SK-N-SH (cell line): Measurements from ENCODE around the gene LFNG. TPM values are rescaled to one million over a fixed set of nuclear protein-coding genes. Genes with fewer than 3 reads are reported as not detected.

ENCODE experiments used
- CTCF ChIA-PET: fragments of 300-600, 350-600 bp; formaldehyde crosslinking; extraction: SDS; loops from one replicate; lab custom pipeline; 2021; lab: Yijun Ruan, JAX
- POLR2A ChIA-PET: fragments of 350-600 bp; sonication (Branson Sonifier 250); formaldehyde crosslinking; extraction: SDS; loops from one replicate; lab custom pipeline; 2020; ENCODE audit warnings: antibody characterized with exemption, inconsistent platforms; lab: Yijun Ruan, JAX
- DNase-seq: peaks from one replicate; pipeline ENCODE4 v3.0.0; 2012
- H2AFZ ChIP-seq: fragments of 200-600 bp; sonication (generic); 2 replicates; pipeline ENCODE4 v1.8.1; 2016; ENCODE audit warnings: antibody characterized with exemption, mild to moderate bottlenecking, low read depth
- H3F3A ChIP-seq: fragments of 200-600 bp; sonication (generic); replicated peaks from 2 replicates; pipeline ENCODE3; 2016; ENCODE audit warnings: antibody characterized with exemption, mild to moderate bottlenecking; ENCODE audit not compliant: insufficient read depth
- H3K27ac ChIP-seq, 2 experiments: fragments of 200-500 bp in 1 of 2; fragments of 200-600 bp in 1 of 2; sonication (Bioruptor generic) in 1 of 2; sonication (generic), shearing (Covaris generic) in 1 of 2; 2 replicates each; pipeline versions ENCODE4 v1.5.1 to v1.6.1; 2014 to 2016; ENCODE audit warnings: low read depth in 2 of 2, inconsistent platforms in 1 of 2, low read length in 1 of 2, mild to moderate bottlenecking in 1 of 2, mixed read lengths in 1 of 2
- H3K27me3 ChIP-seq: fragments of 200-600 bp; sonication (generic), shearing (Covaris generic); 2 replicates; pipeline ENCODE4 v1.6.1; 2016; ENCODE audit warnings: mixed run types; ENCODE audit not compliant: insufficient read depth
- H3K36me3 ChIP-seq, 2 experiments: fragments of 200-500 bp in 1 of 2; fragments of 200-600 bp in 1 of 2; sonication (Bioruptor generic) in 1 of 2; sonication (generic) in 1 of 2; replicated peaks in 1 of 2; 2 replicates each; pipeline versions ENCODE3 to v1.5.1; 2014 to 2016; ENCODE audit warnings: low read length in 1 of 2, mild to moderate bottlenecking in 1 of 2; ENCODE audit not compliant: insufficient read depth in 2 of 2, control insufficient read depth in 1 of 2
- H3K4me1 ChIP-seq, 2 experiments: fragments of 200-500 bp in 1 of 2; fragments of 200-600 bp in 1 of 2; sonication (Bioruptor generic) in 1 of 2; sonication (generic), shearing (Covaris generic) in 1 of 2; 2 replicates each; pipeline versions ENCODE4 v1.5.1 to v1.6.1; 2014 to 2016; ENCODE audit warnings: low read depth in 1 of 2, low read length in 1 of 2, mixed run types in 1 of 2; ENCODE audit not compliant: insufficient read depth in 2 of 2, control insufficient read depth in 1 of 2
- H3K4me2 ChIP-seq: fragments of 200-600 bp; sonication (generic), shearing (Covaris generic); 2 replicates; pipeline ENCODE4 v1.6.1; 2017; ENCODE audit warnings: mixed run types
- H3K4me3 ChIP-seq, 2 experiments: fragments of 200-500 bp in 1 of 2; fragments of 200-600 bp in 1 of 2; sonication (Bioruptor generic) in 1 of 2; sonication (generic), shearing (Covaris generic) in 1 of 2; 2 replicates each; pipeline versions ENCODE4 v1.5.1 to v1.8.1; 2014 to 2016; ENCODE audit warnings: low read depth in 2 of 2, inconsistent platforms in 1 of 2, low read length in 1 of 2, mild to moderate bottlenecking in 1 of 2, mixed read lengths in 1 of 2, moderate library complexity in 1 of 2
- H3K79me2 ChIP-seq: fragments of 200-600 bp; sonication (generic); 2 replicates; pipeline ENCODE4 v1.8.1; 2017; ENCODE audit warnings: mild to moderate bottlenecking; ENCODE audit not compliant: insufficient read depth
- H3K9ac ChIP-seq: fragments of 200-600 bp; sonication (generic); 2 replicates; pipeline ENCODE4 v1.6.1; 2017; ENCODE audit warnings: mixed run types
- H3K9me2 ChIP-seq: fragments of 200-600 bp; sonication (generic); 2 replicates; pipeline ENCODE4 v1.6.1; 2017; ENCODE audit warnings: mixed run types
- H3K9me3 ChIP-seq: fragments of 200-600 bp; sonication (generic); 2 replicates; pipeline ENCODE4 v1.6.1; 2017; ENCODE audit warnings: mixed run types, mild to moderate bottlenecking, moderate library complexity
- H4K20me1 ChIP-seq: fragments of 200-600 bp; sonication (generic); 2 replicates; pipeline ENCODE4 v1.6.1; 2017; ENCODE audit warnings: mild to moderate bottlenecking, mixed run types; ENCODE audit not compliant: insufficient read depth
- FOXM1 ChIP-seq: IDR thresholded peaks from 2 replicates; pipeline ENCODE4 v1.4.0; 2012; ENCODE audit warnings: low read depth, mild to moderate bottlenecking
- GATA2 ChIP-seq: sonication (generic); formaldehyde crosslinking; IDR thresholded peaks from 2 replicates; pipeline ENCODE4 v1.5.0; 2020; ENCODE audit warnings: mild to moderate bottlenecking, missing genetic modification reagents
- NRF1 ChIP-seq: IDR thresholded peaks from 2 replicates; pipeline ENCODE4 v1.6.1; 2012; ENCODE audit warnings: low read depth, mild to moderate bottlenecking, low read length
- POLR2AphosphoS5 ChIP-seq: IDR thresholded peaks from 2 replicates; pipeline ENCODE4 v1.6.1; 2012; ENCODE audit warnings: low read depth, low read length
- RAD21 ChIP-seq: IDR thresholded peaks from 2 replicates; pipeline ENCODE4 v1.6.1; 2012; ENCODE audit warnings: mild to moderate bottlenecking, low read length
- RCOR1 ChIP-seq: fragments of 150-350 bp; IDR thresholded peaks from 2 replicates; pipeline ENCODE4 v1.6.1; 2017; ENCODE audit warnings: antibody characterized with exemption, low read length
- RFX5 ChIP-seq: IDR thresholded peaks from 2 replicates; pipeline ENCODE4 v1.6.1; 2012; ENCODE audit warnings: mild to moderate bottlenecking, improper control_type of control experiment, low read length
- RXRA ChIP-seq: IDR thresholded peaks from 2 replicates; pipeline ENCODE4 v1.4.0; 2012; ENCODE audit warnings: low read depth, mild to moderate bottlenecking, borderline replicate concordance
- SIN3A ChIP-seq: IDR thresholded peaks from 2 replicates; pipeline ENCODE4 v1.6.1; 2012; ENCODE audit warnings: low read depth, mild to moderate bottlenecking, low read length, moderate library complexity, borderline replicate concordance
- SMC3 ChIP-seq: IDR thresholded peaks from 2 replicates; pipeline ENCODE4 v1.6.1; 2012; ENCODE audit warnings: low read depth, low read length, improper control_type of control experiment
- YY1 ChIP-seq: IDR thresholded peaks from 2 replicates; pipeline ENCODE4 v1.4.0; 2012; ENCODE audit warnings: low read depth, mild to moderate bottlenecking
- whole genome bisulfite sequencing: methylation state at CpG from one replicate; pipeline ENCODE4 v1.1.6; 2017; ENCODE audit warnings: low lambda C conversion rate; 5-methylcytosine and 5-hydroxymethylcytosine counted together
- polyA plus RNA-seq, 3 experiments: library from polyadenylated mRNA; depleted of rRNA; stranded (reverse); fragments of >200 nt; gene quantifications; 2 replicates each; pipeline ENCODE4 v1.2.3, GENCODE V29; 2012
- TF ChIP-seq, protein P1 (sequence below): IDR thresholded peaks from 2 replicates; pipeline ENCODE4 v1.4.0; 2012; ENCODE audit warnings: low read depth
- TF ChIP-seq, protein P2 (sequence below): IDR thresholded peaks from 2 replicates; pipeline ENCODE4 v1.6.1; 2012; ENCODE audit warnings: mild to moderate bottlenecking, low read depth, low read length, moderate library complexity
- TF ChIP-seq, protein P3 (sequence below): IDR thresholded peaks from 2 replicates; pipeline ENCODE4; 2012
- TF ChIP-seq, protein P4 (sequence below): fragments of 150-350 bp; IDR thresholded peaks from 2 replicates; pipeline ENCODE4 v1.6.1; 2016; ENCODE audit warnings: mild to moderate bottlenecking, low read depth, low read length
- TF ChIP-seq, protein P5 (sequence below): IDR thresholded peaks from 2 replicates; pipeline ENCODE4 v1.4.0; 2012; ENCODE audit warnings: low read depth, borderline replicate concordance
- TF ChIP-seq, protein P6 (sequence below): fragments of 150-350 bp; IDR thresholded peaks from 2 replicates; pipeline ENCODE4 v1.6.1; 2017; ENCODE audit warnings: antibody characterized with exemption, low read length, low read depth, borderline replicate concordance

LFNG gene
- polyA plus RNA-seq, 1 of the 3 experiments (the other 2 are of a cell fraction): 9.4 TPM

DNA sequence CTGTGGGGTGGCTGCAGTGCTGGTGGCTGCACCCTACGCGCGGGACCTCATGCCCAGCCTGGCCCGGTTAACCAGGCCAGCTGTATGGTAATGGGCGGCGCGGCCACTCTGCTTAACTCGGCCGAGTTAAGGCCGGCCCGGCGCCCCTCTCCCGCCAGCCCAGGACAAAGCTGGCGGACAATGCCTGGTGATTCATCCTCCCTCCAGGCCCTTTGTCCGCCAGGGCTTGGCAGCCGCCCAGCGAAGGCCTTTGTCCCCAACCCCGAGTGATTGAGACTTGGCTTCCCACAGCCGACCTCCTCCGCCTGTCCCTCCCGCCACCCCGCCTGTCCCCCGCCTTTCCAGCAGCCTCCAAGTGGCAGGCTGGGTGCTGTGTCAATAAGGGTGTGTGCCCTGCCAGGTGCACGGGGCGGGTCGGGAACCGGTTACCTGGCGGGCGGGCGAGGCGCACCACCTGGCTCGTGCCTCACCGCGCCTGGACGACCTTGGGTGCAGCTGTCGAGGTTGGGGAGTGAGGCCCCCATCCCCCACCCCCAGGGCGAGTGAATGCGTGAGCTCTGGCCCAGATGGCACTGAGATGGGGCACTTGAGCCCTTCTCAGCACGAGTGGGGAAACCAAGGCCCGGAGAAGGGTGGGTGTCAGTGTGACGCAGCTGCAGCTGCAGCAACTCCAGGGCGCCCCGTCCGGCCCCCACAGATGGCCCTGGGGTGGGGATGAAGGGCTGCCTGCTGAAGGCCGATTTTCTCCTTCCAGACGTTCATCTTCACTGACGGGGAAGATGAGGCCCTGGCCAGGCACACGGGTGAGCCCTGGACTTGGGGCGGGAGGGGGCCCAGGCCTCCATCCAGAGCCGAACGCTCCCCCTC is 4.6 kb downstream of the LFNG start (continued):
- TF ChIP-seq RCOR1 (0 out of 2 replicates have a peak, but pooled peaks have one; percentile 15), SIN3A (no peak), NRF1 (no peak), YY1 (no peak), RXRA (no peak; the same call in 1 of the 2 replicates), GATA2 (CRISPR knock-in tag) (no peak), RAD21 (peak; percentile 10; the same call in 1 of the 2 replicates)
- TF ChIP-seq, protein P1, sequence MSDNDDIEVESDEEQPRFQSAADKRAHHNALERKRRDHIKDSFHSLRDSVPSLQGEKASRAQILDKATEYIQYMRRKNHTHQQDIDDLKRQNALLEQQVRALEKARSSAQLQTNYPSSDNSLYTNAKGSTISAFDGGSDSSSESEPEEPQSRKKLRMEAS: peak; percentile 55; the same call in 1 of the 2 replicates
- TF ChIP-seq, protein P2, sequence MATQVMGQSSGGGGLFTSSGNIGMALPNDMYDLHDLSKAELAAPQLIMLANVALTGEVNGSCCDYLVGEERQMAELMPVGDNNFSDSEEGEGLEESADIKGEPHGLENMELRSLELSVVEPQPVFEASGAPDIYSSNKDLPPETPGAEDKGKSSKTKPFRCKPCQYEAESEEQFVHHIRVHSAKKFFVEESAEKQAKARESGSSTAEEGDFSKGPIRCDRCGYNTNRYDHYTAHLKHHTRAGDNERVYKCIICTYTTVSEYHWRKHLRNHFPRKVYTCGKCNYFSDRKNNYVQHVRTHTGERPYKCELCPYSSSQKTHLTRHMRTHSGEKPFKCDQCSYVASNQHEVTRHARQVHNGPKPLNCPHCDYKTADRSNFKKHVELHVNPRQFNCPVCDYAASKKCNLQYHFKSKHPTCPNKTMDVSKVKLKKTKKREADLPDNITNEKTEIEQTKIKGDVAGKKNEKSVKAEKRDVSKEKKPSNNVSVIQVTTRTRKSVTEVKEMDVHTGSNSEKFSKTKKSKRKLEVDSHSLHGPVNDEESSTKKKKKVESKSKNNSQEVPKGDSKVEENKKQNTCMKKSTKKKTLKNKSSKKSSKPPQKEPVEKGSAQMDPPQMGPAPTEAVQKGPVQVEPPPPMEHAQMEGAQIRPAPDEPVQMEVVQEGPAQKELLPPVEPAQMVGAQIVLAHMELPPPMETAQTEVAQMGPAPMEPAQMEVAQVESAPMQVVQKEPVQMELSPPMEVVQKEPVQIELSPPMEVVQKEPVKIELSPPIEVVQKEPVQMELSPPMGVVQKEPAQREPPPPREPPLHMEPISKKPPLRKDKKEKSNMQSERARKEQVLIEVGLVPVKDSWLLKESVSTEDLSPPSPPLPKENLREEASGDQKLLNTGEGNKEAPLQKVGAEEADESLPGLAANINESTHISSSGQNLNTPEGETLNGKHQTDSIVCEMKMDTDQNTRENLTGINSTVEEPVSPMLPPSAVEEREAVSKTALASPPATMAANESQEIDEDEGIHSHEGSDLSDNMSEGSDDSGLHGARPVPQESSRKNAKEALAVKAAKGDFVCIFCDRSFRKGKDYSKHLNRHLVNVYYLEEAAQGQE: no peak

DNA sequence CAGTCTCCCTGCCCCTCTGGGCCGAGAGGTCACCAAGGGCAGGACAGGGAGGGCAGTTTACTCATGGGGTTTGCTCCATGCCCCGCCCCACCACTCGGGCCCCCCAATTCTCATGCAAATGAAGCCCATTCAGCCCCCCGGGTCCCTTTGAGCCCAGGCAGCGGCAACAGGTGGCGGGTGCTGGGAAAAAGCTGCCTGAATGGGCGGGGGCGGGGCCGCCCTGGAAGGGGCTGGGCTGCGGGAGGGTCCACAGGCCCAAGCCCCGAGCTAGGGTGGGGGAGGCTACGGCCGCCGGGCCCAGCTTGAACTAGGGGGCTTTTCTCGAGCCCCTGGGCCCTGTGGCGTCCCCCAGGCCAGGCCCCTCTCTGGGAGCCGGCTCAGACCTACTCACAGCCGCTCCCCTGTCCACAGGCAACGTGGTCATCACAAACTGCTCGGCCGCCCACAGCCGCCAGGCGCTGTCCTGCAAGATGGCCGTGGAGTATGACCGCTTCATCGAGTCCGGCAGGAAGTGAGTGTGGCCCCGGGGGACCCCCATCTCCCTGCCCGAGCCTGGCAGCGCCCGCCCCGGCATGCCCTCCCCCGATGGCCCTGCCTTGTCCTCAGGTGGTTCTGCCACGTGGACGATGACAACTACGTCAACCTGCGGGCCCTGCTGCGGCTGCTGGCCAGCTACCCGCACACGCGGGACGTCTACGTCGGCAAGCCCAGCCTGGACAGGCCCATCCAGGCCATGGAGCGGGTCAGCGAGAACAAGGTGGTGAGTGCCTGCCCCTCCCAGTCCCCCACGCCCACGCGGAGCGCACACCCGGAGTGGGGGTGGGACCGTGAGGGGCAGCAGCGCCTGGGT is 5.5 kb downstream of the LFNG start:
- Histone ChIP-seq H3K4me3 (no peak overlapping the region), H3K27me3 (no peaks in the 10 kb centered on the region), H3F3A (peaks cover 51% of the 10 kb centered on the region), H3K9me2 (no peaks in the 10 kb centered on the region), H3K9me3 (no peaks in the 10 kb centered on the region), H3K27ac (no peak overlapping the region), H3K4me1 (peaks cover 60 to 66% of the 10 kb centered on the region in 2 experiments; a peak in 3 of 4 replicates), H3K36me3 (peaks cover 6 to 7% of the 10 kb centered on the region in 2 experiments), H4K20me1 (peaks cover 10% of the 10 kb centered on the region; the same call in 1 of the 2 replicates), H2AFZ (no peak overlapping the region), H3K4me2 (peak overlapping the region; percentile 90; the same call in 1 of the 2 replicates), H3K9ac (no peak overlapping the region), H3K79me2 (peaks cover 47% of the 10 kb centered on the region)
- ChIA-PET CTCF (interaction anchor here (0.5 to 1.9 kb wide), 7 partner anchors 16 to 776 kb away, joined by 3 to 5 read pairs (median 4); no protein-coding TSS in a partner anchor), POLR2A (no interaction called here)
- TF ChIP-seq, protein P3, sequence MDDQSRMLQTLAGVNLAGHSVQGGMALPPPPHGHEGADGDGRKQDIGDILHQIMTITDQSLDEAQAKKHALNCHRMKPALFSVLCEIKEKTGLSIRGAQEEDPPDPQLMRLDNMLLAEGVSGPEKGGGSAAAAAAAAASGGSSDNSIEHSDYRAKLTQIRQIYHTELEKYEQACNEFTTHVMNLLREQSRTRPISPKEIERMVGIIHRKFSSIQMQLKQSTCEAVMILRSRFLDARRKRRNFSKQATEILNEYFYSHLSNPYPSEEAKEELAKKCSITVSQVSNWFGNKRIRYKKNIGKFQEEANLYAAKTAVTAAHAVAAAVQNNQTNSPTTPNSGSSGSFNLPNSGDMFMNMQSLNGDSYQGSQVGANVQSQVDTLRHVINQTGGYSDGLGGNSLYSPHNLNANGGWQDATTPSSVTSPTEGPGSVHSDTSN: no peak
- TF ChIP-seq POLR2AphosphoS5 (no peak), RAD21 (no peak), SMC3 (no peak), FOXM1 (no peak), GATA2 (CRISPR knock-in tag) (no peak), RFX5 (no peak)
- TF ChIP-seq, protein P4, sequence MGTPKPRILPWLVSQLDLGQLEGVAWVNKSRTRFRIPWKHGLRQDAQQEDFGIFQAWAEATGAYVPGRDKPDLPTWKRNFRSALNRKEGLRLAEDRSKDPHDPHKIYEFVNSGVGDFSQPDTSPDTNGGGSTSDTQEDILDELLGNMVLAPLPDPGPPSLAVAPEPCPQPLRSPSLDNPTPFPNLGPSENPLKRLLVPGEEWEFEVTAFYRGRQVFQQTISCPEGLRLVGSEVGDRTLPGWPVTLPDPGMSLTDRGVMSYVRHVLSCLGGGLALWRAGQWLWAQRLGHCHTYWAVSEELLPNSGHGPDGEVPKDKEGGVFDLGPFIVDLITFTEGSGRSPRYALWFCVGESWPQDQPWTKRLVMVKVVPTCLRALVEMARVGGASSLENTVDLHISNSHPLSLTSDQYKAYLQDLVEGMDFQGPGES: no peak
- TF ChIP-seq, protein P5, sequence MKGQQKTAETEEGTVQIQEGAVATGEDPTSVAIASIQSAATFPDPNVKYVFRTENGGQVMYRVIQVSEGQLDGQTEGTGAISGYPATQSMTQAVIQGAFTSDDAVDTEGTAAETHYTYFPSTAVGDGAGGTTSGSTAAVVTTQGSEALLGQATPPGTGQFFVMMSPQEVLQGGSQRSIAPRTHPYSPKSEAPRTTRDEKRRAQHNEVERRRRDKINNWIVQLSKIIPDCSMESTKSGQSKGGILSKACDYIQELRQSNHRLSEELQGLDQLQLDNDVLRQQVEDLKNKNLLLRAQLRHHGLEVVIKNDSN: no peak
- TF ChIP-seq, protein P6, sequence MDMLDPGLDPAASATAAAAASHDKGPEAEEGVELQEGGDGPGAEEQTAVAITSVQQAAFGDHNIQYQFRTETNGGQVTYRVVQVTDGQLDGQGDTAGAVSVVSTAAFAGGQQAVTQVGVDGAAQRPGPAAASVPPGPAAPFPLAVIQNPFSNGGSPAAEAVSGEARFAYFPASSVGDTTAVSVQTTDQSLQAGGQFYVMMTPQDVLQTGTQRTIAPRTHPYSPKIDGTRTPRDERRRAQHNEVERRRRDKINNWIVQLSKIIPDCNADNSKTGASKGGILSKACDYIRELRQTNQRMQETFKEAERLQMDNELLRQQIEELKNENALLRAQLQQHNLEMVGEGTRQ: no peak
- DNase-seq: no peak
- 91% methylated on average over 44 of the region's 53 CpGs for WGBS
